ENCODE measurements around the gene SMARCD1.

SMARCD1 gene

GRCh38 chr12:50050410-50051098, 34.6 kb upstream of the SMARCD1 start:
- in situ Hi-C loops (cut with MboI; ENCODE audit: low pct_unique_long_range_greater_than_20kb, low sequenced_read_pairs, unreplicated experiment) = loop anchor here (10.0 kb wide), 1 partner anchor 86 kb away; the partner anchor contains the start of gene AQP5
- no peak for DNase-seq (ENCODE audit: low spot score)
- no peak for TF ChIP-seq CTCF (IDR thresholded peaks at IDR 0.05; ENCODE audit: extremely low read depth, insufficient read depth, missing control alignments)

GRCh38 chr12:50051101-50051806, 33.9 kb upstream of the SMARCD1 start:
- in situ Hi-C loops (cut with MboI; ENCODE audit: low pct_unique_long_range_greater_than_20kb, low sequenced_read_pairs, unreplicated experiment) = loop anchor here (10.0 kb wide), 1 partner anchor 86 kb away; the partner anchor contains the start of gene AQP5
- TF ChIP-seq CTCF (IDR thresholded peaks at IDR 0.05; ENCODE audit: extremely low read depth, insufficient read depth, missing control alignments) = no peak
- no peak for DNase-seq (ENCODE audit: low spot score)

- in situ Hi-C loops (cut with MboI; ENCODE audit: low pct_unique_long_range_greater_than_20kb, low sequenced_read_pairs, unreplicated experiment) = loop anchor here (10.0 kb wide), 1 partner anchor 88 kb away; the partner anchor contains the start of gene AQP5
- TF ChIP-seq CTCF (IDR thresholded peaks at IDR 0.05; ENCODE audit: extremely low read depth, insufficient read depth, missing control alignments) = no peak
- no peak for DNase-seq (ENCODE audit: low spot score)
Observed at GRCh38 chr12:50052544-50052943, 32.6 kb upstream of the SMARCD1 start.

- in situ Hi-C loops (cut with MboI; ENCODE audit: low pct_unique_long_range_greater_than_20kb, low sequenced_read_pairs, unreplicated experiment) = loop anchor here (10.0 kb wide), 1 partner anchor 88 kb away; the partner anchor contains the start of gene AQP5
- no peak for DNase-seq (ENCODE audit: low spot score)
- TF ChIP-seq CTCF (IDR thresholded peaks at IDR 0.05; ENCODE audit: extremely low read depth, insufficient read depth, missing control alignments) = no peak
Observed at GRCh38 chr12:50052964-50053363, 32.2 kb upstream of the SMARCD1 start.

GRCh38 chr12:50053583-50053982, 31.6 kb upstream of the SMARCD1 start:
- TF ChIP-seq CTCF (IDR thresholded peaks at IDR 0.05; ENCODE audit: extremely low read depth, insufficient read depth, missing control alignments) = no peak
- DNase-seq (ENCODE audit: low spot score) = no peak
- in situ Hi-C loops (cut with MboI; ENCODE audit: low pct_unique_long_range_greater_than_20kb, low sequenced_read_pairs, unreplicated experiment) = loop anchor here (10.0 kb wide), 1 partner anchor 89 kb away; the partner anchor contains the start of gene AQP5

- TF ChIP-seq CTCF (IDR thresholded peaks at IDR 0.05; ENCODE audit: extremely low read depth, insufficient read depth, missing control alignments) = peak; percentile 96
- DNase-seq (ENCODE audit: low spot score) = peak; percentile 89
- in situ Hi-C loops (cut with MboI; ENCODE audit: low pct_unique_long_range_greater_than_20kb, low sequenced_read_pairs, unreplicated experiment) = loop anchor here (10.0 kb wide), 1 partner anchor 91 kb away; the partner anchor contains the start of gene AQP5
Observed at GRCh38 chr12:50055831-50056638, 29.1 kb upstream of the SMARCD1 start.
